22Rv1 (cell line): ENCODE data around the gene IL20RA.

ENCODE experiments used
- ZFX ChIP-seq: fragments of 450-650 bp; IDR thresholded peaks from 2 replicates; pipeline ENCODE4 v1.6.1; 2017; ENCODE audit warnings: antibody characterized with exemption, borderline replicate concordance
- TF ChIP-seq, protein P1 (sequence below): fragments of 450-650 bp; IDR thresholded peaks from 2 replicates; pipeline ENCODE4 v1.5.1; 2017; ENCODE audit warnings: mild to moderate bottlenecking

DNA sequence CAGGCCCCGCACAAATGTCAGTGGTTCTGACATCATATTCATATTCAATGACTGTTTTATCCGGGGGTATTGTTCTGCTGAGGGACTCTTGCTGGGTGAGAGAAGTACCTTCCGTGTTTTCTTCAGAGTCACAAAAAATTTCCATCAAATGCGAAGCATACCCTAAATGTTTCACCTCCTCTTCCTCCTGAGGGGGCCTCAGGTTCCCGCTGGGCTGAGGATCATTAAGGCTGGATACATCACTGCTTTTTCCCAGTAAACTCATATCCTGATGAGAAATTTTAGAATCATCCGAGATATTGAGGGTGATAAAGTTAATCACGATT lies 42.8 kb downstream of the IL20RA start:
- TF ChIP-seq, protein P1, sequence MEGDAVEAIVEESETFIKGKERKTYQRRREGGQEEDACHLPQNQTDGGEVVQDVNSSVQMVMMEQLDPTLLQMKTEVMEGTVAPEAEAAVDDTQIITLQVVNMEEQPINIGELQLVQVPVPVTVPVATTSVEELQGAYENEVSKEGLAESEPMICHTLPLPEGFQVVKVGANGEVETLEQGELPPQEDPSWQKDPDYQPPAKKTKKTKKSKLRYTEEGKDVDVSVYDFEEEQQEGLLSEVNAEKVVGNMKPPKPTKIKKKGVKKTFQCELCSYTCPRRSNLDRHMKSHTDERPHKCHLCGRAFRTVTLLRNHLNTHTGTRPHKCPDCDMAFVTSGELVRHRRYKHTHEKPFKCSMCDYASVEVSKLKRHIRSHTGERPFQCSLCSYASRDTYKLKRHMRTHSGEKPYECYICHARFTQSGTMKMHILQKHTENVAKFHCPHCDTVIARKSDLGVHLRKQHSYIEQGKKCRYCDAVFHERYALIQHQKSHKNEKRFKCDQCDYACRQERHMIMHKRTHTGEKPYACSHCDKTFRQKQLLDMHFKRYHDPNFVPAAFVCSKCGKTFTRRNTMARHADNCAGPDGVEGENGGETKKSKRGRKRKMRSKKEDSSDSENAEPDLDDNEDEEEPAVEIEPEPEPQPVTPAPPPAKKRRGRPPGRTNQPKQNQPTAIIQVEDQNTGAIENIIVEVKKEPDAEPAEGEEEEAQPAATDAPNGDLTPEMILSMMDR, result no peak
- TF ChIP-seq ZFX, result no peak
